Keratinocyte (primary cell): Measurements from ENCODE around the gene GPRC5B. TPM values are rescaled to one million over a fixed set of nuclear protein-coding genes. Genes with fewer than 3 reads are reported as not detected.

Source experiments
- DNase-seq: peaks from one replicate; pipeline ENCODE4 v3.0.0-alpha.2; 2011; ENCODE audit warnings: low read depth, missing footprints, low spot score
- FAIRE-seq: peaks from 2 replicates; lab custom pipeline; 2011; peaks lifted over from hg19 to GRCh38; lab: Jason Lieb, UNC
- H2AFZ ChIP-seq: 2 replicates; pipeline ENCODE4 v1.6.0; 2012; ENCODE audit warnings: low read length, control low read depth, inconsistent platforms; ENCODE audit not compliant: control insufficient read depth
- H3K27ac ChIP-seq: 2 replicates; pipeline ENCODE4 v1.5.1; 2011; ENCODE audit warnings: low read length; ENCODE audit not compliant: control insufficient read depth, insufficient read depth
- H3K27me3 ChIP-seq: 3 replicates; pipeline ENCODE4 v1.6.0; 2011; ENCODE audit warnings: low read length; ENCODE audit not compliant: control insufficient read depth, insufficient read depth; ENCODE audit errors: extremely low read depth
- H3K36me3 ChIP-seq, 2 experiments: 2 replicates in 1 of 2; 3 replicates in 1 of 2; pipeline ENCODE4 v1.5.1; 2011; ENCODE audit warnings: low read length in 2 of 2, mild to moderate bottlenecking in 1 of 2; ENCODE audit not compliant: control insufficient read depth in 2 of 2, insufficient read depth in 2 of 2; ENCODE audit errors: extremely low read depth in 1 of 2
- H3K4me1 ChIP-seq: 3 replicates; pipeline ENCODE4 v1.5.1; 2011; ENCODE audit warnings: low read length; ENCODE audit not compliant: control insufficient read depth, insufficient read depth; ENCODE audit errors: extremely low read depth
- H3K4me2 ChIP-seq: 3 replicates; pipeline ENCODE4 v1.6.0; 2011; ENCODE audit warnings: low read depth, low read length; ENCODE audit not compliant: control insufficient read depth, insufficient read depth; ENCODE audit errors: extremely low read depth
- H3K4me3 ChIP-seq, 3 experiments: fragments of 200-600 bp in 1 of 3; sonication (generic) in 1 of 3; 2 replicates in 2 of 3; 3 replicates in 1 of 3; pipeline ENCODE4 v1.5.1; 2011 to 2016; ENCODE audit warnings: low read length in 3 of 3, mild to moderate bottlenecking in 3 of 3, control low read depth in 2 of 3, inconsistent platforms in 1 of 3, low read depth in 1 of 3, mixed read lengths in 1 of 3, mixed run types in 1 of 3, moderate library complexity in 1 of 3; ENCODE audit not compliant: control insufficient read depth in 2 of 3, insufficient read depth in 2 of 3; ENCODE audit errors: extremely low read depth in 1 of 3
- H3K79me2 ChIP-seq: 2 replicates; pipeline ENCODE4 v1.6.0; 2012; ENCODE audit warnings: low read length; ENCODE audit not compliant: control insufficient read depth, insufficient read depth
- H3K9ac ChIP-seq: 3 replicates; pipeline ENCODE4 v1.6.0; 2011; ENCODE audit warnings: low read length; ENCODE audit not compliant: control insufficient read depth, insufficient read depth; ENCODE audit errors: extremely low read depth
- H3K9me1 ChIP-seq: 3 replicates; pipeline ENCODE4 v1.6.0; 2011; ENCODE audit warnings: low read length; ENCODE audit not compliant: control insufficient read depth, insufficient read depth; ENCODE audit errors: extremely low read depth
- H3K9me3 ChIP-seq: 2 replicates; pipeline ENCODE4 v1.5.1; 2012; ENCODE audit warnings: low read depth, low read length; ENCODE audit not compliant: control insufficient read depth
- H4K20me1 ChIP-seq: 3 replicates; pipeline ENCODE4 v1.6.0; 2011; ENCODE audit warnings: low read length; ENCODE audit not compliant: control insufficient read depth, insufficient read depth; ENCODE audit errors: extremely low read depth
- CTCF ChIP-seq, 3 experiments: IDR thresholded peaks in 1 of 3; conservative IDR thresholded peaks in 1 of 3; optimal IDR thresholded peaks in 1 of 3; 2 replicates in 2 of 3; 3 replicates in 1 of 3; pipeline versions ENCODE3 to v1.5.1; 2011; ENCODE audit warnings: low read length in 3 of 3, mild to moderate bottlenecking in 3 of 3, moderate library complexity in 2 of 3, control low read depth in 1 of 3, inconsistent platforms in 1 of 3; ENCODE audit not compliant: insufficient read depth in 2 of 3; ENCODE audit errors: extremely low read depth in 1 of 3
- EZH2 ChIP-seq: IDR thresholded peaks from one replicate; pipeline ENCODE4 v1.6.1; 2012; ENCODE audit warnings: inconsistent platforms, mild to moderate bottlenecking, low read length, moderate library complexity
- dilution Hi-C: fragments of 300-500 bp; cut with MboI; formaldehyde crosslinking; loops from one replicate; pipeline ENCODE4 v1.7.0; 2020; ENCODE audit warnings: low sequenced_read_pairs; ENCODE audit not compliant: extremely low pct_ligation_motif_present
- polyA plus RNA-seq, 5 experiments: library from polyadenylated mRNA; depleted of rRNA in 3 of 5; stranded (reverse) in 3 of 5; stranded (forward) in 1 of 5; unstranded in 1 of 5; fragments of >200 nt; gene quantifications; 1 replicate in 1 of 5; 2 replicates in 3 of 5; 3 replicates in 1 of 5; pipeline versions ENCODE4 v1.2.1 to v1.2.3, GENCODE V29; 2011 to 2012; ENCODE audit warnings: missing spikeins in 2 of 5, low read depth in 1 of 5, low replicate concordance in 1 of 5

Gene GPRC5B
- polyA plus RNA-seq, 1 donor (not counting 4 experiments of a cell fraction or from before 2014, with no cell fraction given), result 0.03 TPM

- FAIRE-seq (no peak), DNase-seq (no peak)
- H3K4me1 ChIP-seq, result no peaks in the 10 kb centered on the region
- H3K4me3 ChIP-seq, result no peak overlapping the region
- no peaks in the 10 kb centered on the region for H3K36me3 ChIP-seq
- H3K9me1 ChIP-seq, result no peaks in the 10 kb centered on the region
- dilution Hi-C loops, result no loop called here
- no peaks in the 10 kb centered on the region for H3K9me3 ChIP-seq
- no peak overlapping the region for H2AFZ ChIP-seq
- no peaks in the 10 kb centered on the region for H4K20me1 ChIP-seq
- H3K9ac ChIP-seq, result no peak overlapping the region
- no peak overlapping the region for H3K4me2 ChIP-seq
- no peak overlapping the region for H3K27ac ChIP-seq
- peaks cover 4% of the 10 kb centered on the region for H3K27me3 ChIP-seq
- H3K79me2 ChIP-seq, result no peaks in the 10 kb centered on the region
- TF ChIP-seq EZH2 (no peak), CTCF (optimal IDR thresholded peaks at IDR 0.05 in 1 of 3, IDR thresholded peaks at IDR 0.05 in 1 of 3, conservative IDR thresholded peaks at IDR 0.05 in 1 of 3; ENCODE audit: extremely low read depth in 1 of 3, insufficient read depth in 2 of 3, low read length in 3 of 3) (no peak)
These were observed 25.5 kb downstream of the GPRC5B start for GRCh38 chr16:19859166-19859565.

GRCh38 chr16:19858340-19859018 is 26.2 kb downstream of the GPRC5B start:
- DNase-seq (no peak), FAIRE-seq (no peak)
- H3K27ac ChIP-seq, result no peak overlapping the region
- H3K4me1 ChIP-seq, result no peaks in the 10 kb centered on the region
- peaks cover 4% of the 10 kb centered on the region for H3K27me3 ChIP-seq
- H3K4me3 ChIP-seq, result no peak overlapping the region
- no peak overlapping the region for H3K4me2 ChIP-seq
- H3K9ac ChIP-seq, result no peak overlapping the region
- no peaks in the 10 kb centered on the region for H3K79me2 ChIP-seq
- H3K9me3 ChIP-seq, result no peaks in the 10 kb centered on the region
- no peaks in the 10 kb centered on the region for H4K20me1 ChIP-seq
- no peaks in the 10 kb centered on the region for H3K36me3 ChIP-seq
- dilution Hi-C loops, result no loop called here
- H2AFZ ChIP-seq, result no peak overlapping the region
- TF ChIP-seq CTCF (optimal IDR thresholded peaks at IDR 0.05 in 1 of 3, IDR thresholded peaks at IDR 0.05 in 1 of 3, conservative IDR thresholded peaks at IDR 0.05 in 1 of 3; ENCODE audit: extremely low read depth in 1 of 3, insufficient read depth in 2 of 3, low read length in 3 of 3) (no peak), EZH2 (no peak)
- no peaks in the 10 kb centered on the region for H3K9me1 ChIP-seq
